T-helper 17 cell (primary cell): ENCODE measurements around the gene CSRP1. TPM values are rescaled to one million over a fixed set of nuclear protein-coding genes. Genes with fewer than 3 reads are reported as not detected.

Experiments used
- total RNA-seq, 4 donors: library from RNA in 2 of 4; stranded (reverse) in 2 of 4; gene quantifications; one replicate each; pipeline ENCODE4 v1.2.3 and lab custom pipeline; 2022 to 2026

The CSRP1 gene
- total RNA-seq, 2 donors from 2014 or later = 37.2 to 51.7 TPM

Other genes starting within 250 kb of the CSRP1 start
- gene PKP1, start 223.6 kb downstream of the CSRP1 start, total RNA-seq = not detected
- not detected for gene TNNT2, start 129.4 kb downstream of the CSRP1 start, total RNA-seq
- gene LAD1, start 107.8 kb downstream of the CSRP1 start, total RNA-seq = not detected
- not detected for gene TNNI1, start 85.4 kb downstream of the CSRP1 start, total RNA-seq
- 1 to 10 TPM; 1.6 to 2.7 TPM for gene PHLDA3, start 37.9 kb downstream of the CSRP1 start, total RNA-seq
- 1 to 10 TPM; 3.8 to 3.9 TPM for gene NAV1, start 32.0 kb upstream of the CSRP1 start, total RNA-seq